GM19468 (cell line): ENCODE results near the gene SPTBN1.
A peak's percentile ranks its signal among the peaks of the same experiment; 100 is the strongest.

Experiments
- ATAC-seq: cut with Tn5 transposase; IDR thresholded peaks from one replicate; pipeline ENCODE4 v1.9.1; 2021; ENCODE audit warnings: mild to moderate bottlenecking, moderate library complexity, moderate number of reproducible peaks; ENCODE audit not compliant: unreplicated experiment; ENCODE audit errors: extremely low read depth

The SPTBN1 gene

GRCh38 chr2:54432251-54433015, 23.7 kb upstream of the SPTBN1 start:
- no peak for ATAC-seq

GRCh38 chr2:54434229-54434628, 21.9 kb upstream of the SPTBN1 start:
- ATAC-seq = no peak

- ATAC-seq = no peak
Observed at GRCh38 chr2:54434711-54435110, 21.4 kb upstream of the SPTBN1 start.

GRCh38 chr2:54435325-54436226, 20.6 kb upstream of the SPTBN1 start:
- no peak for ATAC-seq

- no peak for ATAC-seq
Observed at GRCh38 chr2:54437588-54437987, 18.5 kb upstream of the SPTBN1 start.

- no peak for ATAC-seq
Observed at GRCh38 chr2:54438271-54438670, 17.9 kb upstream of the SPTBN1 start.

- ATAC-seq = no peak
Observed at GRCh38 chr2:54439582-54439981, 16.5 kb upstream of the SPTBN1 start.

GRCh38 chr2:54440050-54440449, 16.1 kb upstream of the SPTBN1 start:
- ATAC-seq = no peak

- no peak for ATAC-seq
Observed at GRCh38 chr2:54444503-54444902, 11.6 kb upstream of the SPTBN1 start.

- ATAC-seq = no peak
Observed at GRCh38 chr2:54446122-54446521, 10.0 kb upstream of the SPTBN1 start.

- no peak for ATAC-seq
Observed at GRCh38 chr2:54446625-54447024, 9.5 kb upstream of the SPTBN1 start.

- ATAC-seq = no peak
Observed at GRCh38 chr2:54454548-54455130, 1.5 kb upstream of the SPTBN1 start.

GRCh38 chr2:54455131-54455562, 980 bp upstream of the SPTBN1 start:
- ATAC-seq = no peak

GRCh38 chr2:54456362-54456611, 160 bp downstream of the SPTBN1 start:
- ATAC-seq = peak; percentile 15

- peak; percentile 15 for ATAC-seq
Observed at GRCh38 chr2:54456612-54457322, 640 bp downstream of the SPTBN1 start.

GRCh38 chr2:54457323-54458023, 1.3 kb downstream of the SPTBN1 start:
- no peak for ATAC-seq

- ATAC-seq = no peak
Observed at GRCh38 chr2:54459037-54459441, 2.9 kb downstream of the SPTBN1 start.

- ATAC-seq = no peak
Observed at GRCh38 chr2:54461261-54461660, 5.1 kb downstream of the SPTBN1 start.

- ATAC-seq = no peak
Observed at GRCh38 chr2:54464341-54464740, 8.2 kb downstream of the SPTBN1 start.

- no peak for ATAC-seq
Observed at GRCh38 chr2:54465143-54465542, 9.0 kb downstream of the SPTBN1 start.
